Progenitor cell of endocrine pancreas (in vitro differentiated cells): ENCODE results near the gene GPER1. TPM values are rescaled to one million over a fixed set of nuclear protein-coding genes. Genes with fewer than 3 reads are reported as not detected.

Experiments
- DNase-seq: peaks from one replicate; pipeline ENCODE4 v3.0.0; 2021; ENCODE audit warnings: low spot score; ENCODE audit not compliant: unreplicated experiment
- H3K27ac Mint-ChIP-seq: 2 replicates; pipeline ENCODE4 v1.8.0; 2021; ENCODE audit warnings: mild to moderate bottlenecking, moderate library complexity, mixed read lengths
- H3K27me3 Mint-ChIP-seq: 2 replicates; pipeline ENCODE4 v1.8.0; 2021; ENCODE audit warnings: mixed read lengths
- H3K36me3 Mint-ChIP-seq: 2 replicates; pipeline ENCODE4 v1.8.0; 2022; ENCODE audit warnings: mixed read lengths; ENCODE audit not compliant: insufficient read depth
- H3K4me1 Mint-ChIP-seq: 2 replicates; pipeline ENCODE4 v1.8.0; 2021; ENCODE audit warnings: low read depth, mixed read lengths
- H3K4me3 Mint-ChIP-seq: 2 replicates; pipeline ENCODE4 v1.8.0; 2021; ENCODE audit warnings: low read depth, mild to moderate bottlenecking, moderate library complexity, mixed read lengths
- H3K9me3 Mint-ChIP-seq: 2 replicates; pipeline ENCODE4 v1.8.0; 2021; ENCODE audit warnings: low read depth, mixed read lengths
- CTCF ChIP-seq: fragments of 200-600 bp; sonication (generic); IDR thresholded peaks from one replicate; pipeline ENCODE4 v1.5.0; 2021; ENCODE audit warnings: antibody characterized with exemption, mild to moderate bottlenecking; ENCODE audit not compliant: unreplicated experiment
- total RNA-seq: library from RNA; stranded (reverse); gene quantifications from 2 replicates; pipeline ENCODE4 v1.2.1, GENCODE V29; 2021

GPER1 gene
- total RNA-seq, 1 donor from 2014 or later, result 0.50 TPM

GRCh38 chr7:1055956-1056784, 31.7 kb upstream of the GPER1 start:
- Mint-ChIP-seq H3K9me3 (no peaks in the 10 kb centered on the region), H3K4me1 (peaks cover 5% of the 10 kb centered on the region), H3K27me3 (no peaks in the 10 kb centered on the region), H3K4me3 (no peak overlapping the region), H3K36me3 (no peaks in the 10 kb centered on the region), H3K27ac (no peak overlapping the region)
- TF ChIP-seq CTCF, result no peak
- DNase-seq, result no peak

GRCh38 chr7:1056785-1057410, 31.0 kb upstream of the GPER1 start:
- H3K27ac Mint-ChIP-seq, result no peak overlapping the region
- no peak overlapping the region for H3K4me3 Mint-ChIP-seq
- no peak for DNase-seq
- no peaks in the 10 kb centered on the region for H3K9me3 Mint-ChIP-seq
- TF ChIP-seq CTCF, result no peak
- H3K36me3 Mint-ChIP-seq, result no peaks in the 10 kb centered on the region
- H3K4me1 Mint-ChIP-seq, result peaks cover 5% of the 10 kb centered on the region
- peaks cover 2% of the 10 kb centered on the region for H3K27me3 Mint-ChIP-seq

DNA sequence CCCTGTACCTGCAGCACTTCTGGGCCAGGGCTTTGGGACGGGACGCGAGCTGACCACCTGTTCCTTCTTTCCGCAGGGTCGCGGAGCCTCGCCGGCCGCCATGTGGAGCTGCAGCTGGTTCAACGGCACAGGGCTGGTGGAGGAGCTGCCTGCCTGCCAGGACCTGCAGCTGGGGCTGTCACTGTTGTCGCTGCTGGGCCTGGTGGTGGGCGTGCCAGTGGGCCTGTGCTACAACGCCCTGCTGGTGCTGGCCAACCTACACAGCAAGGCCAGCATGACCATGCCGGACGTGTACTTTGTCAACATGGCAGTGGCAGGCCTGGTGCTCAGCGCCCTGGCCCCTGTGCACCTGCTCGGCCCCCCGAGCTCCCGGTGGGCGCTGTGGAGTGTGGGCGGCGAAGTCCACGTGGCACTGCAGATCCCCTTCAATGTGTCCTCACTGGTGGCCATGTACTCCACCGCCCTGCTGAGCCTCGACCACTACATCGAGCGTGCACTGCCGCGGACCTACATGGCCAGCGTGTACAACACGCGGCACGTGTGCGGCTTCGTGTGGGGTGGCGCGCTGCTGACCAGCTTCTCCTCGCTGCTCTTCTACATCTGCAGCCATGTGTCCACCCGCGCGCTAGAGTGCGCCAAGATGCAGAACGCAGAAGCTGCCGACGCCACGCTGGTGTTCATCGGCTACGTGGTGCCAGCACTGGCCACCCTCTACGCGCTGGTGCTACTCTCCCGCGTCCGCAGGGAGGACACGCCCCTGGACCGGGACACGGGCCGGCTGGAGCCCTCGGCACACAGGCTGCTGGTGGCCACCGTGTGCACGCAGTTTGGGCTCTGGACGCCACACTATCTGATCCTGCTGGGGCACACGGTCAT, 30.3 kb upstream of the GPER1 start:
- no peak for TF ChIP-seq CTCF
- Mint-ChIP-seq H3K4me1 (peaks cover 5% of the 10 kb centered on the region), H3K36me3 (no peaks in the 10 kb centered on the region), H3K4me3 (no peak overlapping the region), H3K27me3 (peaks cover 8% of the 10 kb centered on the region), H3K9me3 (no peaks in the 10 kb centered on the region), H3K27ac (no peak overlapping the region)
- no peak for DNase-seq

- Mint-ChIP-seq H3K9me3 (no peaks in the 10 kb centered on the region), H3K36me3 (no peaks in the 10 kb centered on the region), H3K27ac (no peak overlapping the region), H3K27me3 (peaks cover 8% of the 10 kb centered on the region), H3K4me1 (peaks cover 5% of the 10 kb centered on the region), H3K4me3 (no peak overlapping the region)
- no peak for TF ChIP-seq CTCF
- no peak for DNase-seq
Observed at GRCh38 chr7:1058311-1058710, 29.6 kb upstream of the GPER1 start.

GRCh38 chr7:1058821-1059199, 29.1 kb upstream of the GPER1 start:
- H3K4me1 Mint-ChIP-seq, result peaks cover 5% of the 10 kb centered on the region
- H3K4me3 Mint-ChIP-seq, result no peak overlapping the region
- peaks cover 8% of the 10 kb centered on the region for H3K27me3 Mint-ChIP-seq
- no peaks in the 10 kb centered on the region for H3K9me3 Mint-ChIP-seq
- H3K36me3 Mint-ChIP-seq, result no peaks in the 10 kb centered on the region
- TF ChIP-seq CTCF, result no peak
- peak overlapping the region; percentile 45 for H3K27ac Mint-ChIP-seq
- no peak for DNase-seq
